Measurements from ENCODE around the gene HOXB13. TPM values are rescaled to one million over a fixed set of nuclear protein-coding genes. Genes with fewer than 3 reads are reported as not detected.

Gene HOXB13
- total RNA-seq: not detected
- long read RNA-seq: 0 reads

DNA sequence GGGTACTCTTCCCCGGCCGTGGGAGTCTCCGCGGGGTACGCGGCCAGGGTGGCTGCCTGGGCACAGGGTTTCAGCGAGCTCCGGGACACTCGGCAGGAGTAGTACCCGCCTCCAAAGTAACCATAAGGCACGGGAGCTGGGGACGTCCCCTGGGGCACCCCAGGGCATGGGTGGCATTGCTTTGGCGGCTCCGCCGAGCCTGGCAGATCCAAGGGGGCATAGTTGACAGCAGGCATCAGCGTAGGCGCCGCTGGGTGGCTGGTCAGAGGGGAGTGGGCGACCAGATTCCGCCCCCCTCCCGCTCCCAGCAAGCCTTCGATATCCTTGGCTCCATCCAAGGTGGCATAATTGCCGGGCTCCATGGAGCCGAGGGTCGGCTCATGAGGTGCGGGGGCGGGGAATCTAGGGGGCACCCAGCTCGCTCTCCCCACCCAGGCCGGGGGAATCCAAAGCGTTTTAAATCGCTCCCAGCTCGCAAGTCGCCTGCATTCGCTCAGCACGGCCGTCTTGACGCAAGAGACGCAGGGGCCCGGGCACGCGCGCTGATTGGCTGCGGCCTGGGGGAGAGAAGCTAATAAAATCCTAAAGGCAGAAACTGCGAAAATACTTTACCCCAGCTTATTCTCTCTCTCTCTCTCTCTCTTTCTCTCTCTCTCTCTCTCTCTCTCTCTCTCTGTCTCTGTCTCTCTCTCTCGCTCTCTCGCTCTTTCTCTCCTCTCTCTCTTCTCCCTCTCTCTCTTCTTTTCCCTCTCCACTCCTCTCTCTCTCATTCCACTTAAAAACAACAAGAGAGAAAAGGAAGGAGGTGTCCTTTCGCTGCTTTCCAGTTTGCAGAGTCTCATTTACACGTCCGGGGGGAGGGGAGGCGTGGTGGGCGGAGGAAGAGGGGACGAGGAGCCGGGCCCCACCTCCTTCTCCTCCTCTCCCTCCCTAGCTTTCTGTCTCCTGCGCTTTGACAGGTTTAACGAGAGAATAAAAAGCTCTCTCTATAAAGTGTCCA lies at the start of gene HOXB13:
Gene HOXB13, minus strand, starts transcription at position 519 of the 1,000 bp plus-strand sequence. Its CDS starts 157 bp downstream, at position 362.
- no peak for DNase-seq (ENCODE audit: low spot score)

DNA sequence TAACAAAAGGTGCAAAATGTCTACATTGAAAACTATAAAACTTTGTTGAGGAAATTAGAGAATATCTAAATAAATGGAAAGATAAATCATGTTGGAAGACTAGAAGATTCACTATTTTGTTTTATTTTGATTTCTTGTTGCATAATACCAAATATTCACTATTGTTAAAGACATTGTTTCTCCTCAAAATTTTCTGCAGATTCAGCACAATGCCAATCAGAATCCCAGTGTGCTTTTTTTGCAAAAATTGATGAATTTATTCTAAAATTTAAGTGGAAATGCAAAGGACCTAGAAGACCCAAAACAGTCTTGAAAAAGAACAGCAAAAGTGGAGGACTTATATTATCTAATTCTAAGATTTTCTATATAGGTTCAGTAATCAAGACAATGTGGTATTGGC lies 48.1 kb upstream of the HOXB13 start:
- DNase-seq (ENCODE audit: low spot score): no peak

DNA sequence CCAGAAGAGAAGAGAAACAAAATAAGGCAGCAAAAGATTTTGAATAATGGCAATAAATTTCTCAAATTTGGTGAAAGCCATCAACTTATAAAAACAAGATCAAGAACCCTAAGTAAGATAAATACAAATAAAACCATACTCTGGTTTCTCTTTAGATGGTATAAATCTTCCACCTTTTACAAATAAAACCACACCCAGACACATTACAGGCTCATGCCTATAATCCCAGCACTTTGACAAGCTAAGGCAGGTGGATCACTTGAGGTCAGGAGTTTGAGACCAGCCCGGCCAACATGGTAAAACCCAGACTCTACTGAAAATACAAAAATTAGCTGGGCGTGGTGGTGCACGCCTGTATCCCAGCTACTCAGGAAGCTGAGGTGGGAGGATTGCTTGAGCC lies 44.7 kb upstream of the HOXB13 start:
- no peak for DNase-seq (ENCODE audit: low spot score)

DNA sequence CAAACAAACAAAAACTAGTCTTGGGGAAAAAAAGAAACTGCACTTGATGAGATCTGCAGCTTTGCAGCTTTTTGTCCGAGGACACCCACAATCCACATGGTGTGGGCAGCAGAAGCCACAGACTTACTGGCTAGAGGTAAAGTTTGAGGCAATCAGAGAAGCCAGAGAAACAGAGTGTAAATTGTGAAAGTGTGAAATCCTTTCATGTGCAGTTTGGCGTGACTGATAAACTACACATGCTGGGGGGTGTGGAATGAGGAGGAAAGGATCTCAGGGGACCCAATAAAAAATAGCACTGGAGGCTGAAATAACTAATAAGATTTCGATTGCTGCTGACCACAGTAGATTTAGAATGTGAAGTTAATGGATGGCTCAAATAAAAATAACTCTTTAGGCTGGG lies 42.4 kb upstream of the HOXB13 start:
- DNase-seq (ENCODE audit: low spot score): no peak

- DNase-seq (ENCODE audit: low spot score): peak; percentile 18
Observed at GRCh38 chr17:48769009-48769675, 40.6 kb upstream of the HOXB13 start.

DNA sequence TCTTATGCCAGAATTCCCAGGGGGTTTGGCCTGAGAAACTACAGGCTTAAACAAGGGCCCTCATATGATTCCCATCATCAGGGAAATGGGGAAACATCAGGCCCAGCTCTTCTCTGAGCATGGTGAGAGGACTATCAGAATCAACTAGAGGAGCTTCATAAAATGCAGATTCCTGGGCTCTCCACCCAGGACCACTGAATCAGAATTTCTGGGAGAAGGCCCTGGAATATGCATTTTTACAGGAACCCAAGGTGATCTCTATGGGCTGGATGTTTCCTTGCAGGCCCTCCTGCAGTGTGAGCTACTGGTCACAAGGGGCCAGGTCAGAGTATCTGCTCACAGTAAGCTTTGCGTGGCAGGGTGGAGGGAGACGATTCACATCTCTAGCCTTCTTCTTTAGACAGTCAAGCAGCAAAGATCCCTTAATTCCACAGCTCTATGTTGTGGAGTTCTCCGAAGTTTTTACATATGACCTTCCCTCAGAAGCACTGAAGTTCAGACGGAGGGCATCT lies 38.8 kb upstream of the HOXB13 start:
- DNase-seq (ENCODE audit: low spot score): no peak

DNA sequence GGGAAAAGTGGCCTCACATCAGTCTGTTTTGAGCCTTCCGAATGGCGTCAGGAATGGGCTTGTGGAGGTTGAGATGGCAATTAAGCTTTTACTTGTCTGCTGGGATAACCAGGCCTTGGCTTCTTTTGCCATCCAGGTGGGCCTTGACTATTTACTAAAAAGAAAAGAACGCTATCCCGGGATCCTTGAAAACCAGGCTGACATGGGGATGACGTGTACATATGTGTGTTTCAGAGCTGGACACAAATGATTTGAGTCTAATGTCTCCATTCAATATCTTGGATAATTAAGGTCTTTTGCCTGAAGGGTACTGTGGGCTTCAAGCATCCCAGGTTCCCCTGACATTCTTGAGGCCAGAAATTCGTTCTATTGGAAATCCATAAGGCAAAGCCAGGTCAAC lies 32.6 kb upstream of the HOXB13 start:
- no peak for DNase-seq (ENCODE audit: low spot score)

DNA sequence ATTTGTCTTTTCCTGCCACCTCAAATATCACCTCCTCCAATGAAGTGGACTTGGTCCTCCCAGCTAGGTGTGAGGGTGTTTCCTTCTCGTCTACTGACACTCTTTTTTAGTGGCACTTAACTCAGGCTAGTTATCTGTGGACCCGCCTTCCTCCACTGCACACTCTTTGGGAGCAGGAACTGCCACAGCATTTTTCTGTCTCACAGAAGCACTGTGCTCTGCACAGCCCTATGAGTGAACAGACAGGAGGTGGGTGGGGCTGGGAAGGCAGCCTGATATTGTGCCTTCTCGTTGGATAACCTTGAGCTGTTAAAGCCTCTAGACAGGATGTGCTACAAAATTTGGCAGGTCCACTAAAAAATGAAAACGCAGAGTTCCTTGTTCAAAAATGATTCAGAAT lies 31.9 kb upstream of the HOXB13 start:
- DNase-seq (ENCODE audit: low spot score): no peak

DNA sequence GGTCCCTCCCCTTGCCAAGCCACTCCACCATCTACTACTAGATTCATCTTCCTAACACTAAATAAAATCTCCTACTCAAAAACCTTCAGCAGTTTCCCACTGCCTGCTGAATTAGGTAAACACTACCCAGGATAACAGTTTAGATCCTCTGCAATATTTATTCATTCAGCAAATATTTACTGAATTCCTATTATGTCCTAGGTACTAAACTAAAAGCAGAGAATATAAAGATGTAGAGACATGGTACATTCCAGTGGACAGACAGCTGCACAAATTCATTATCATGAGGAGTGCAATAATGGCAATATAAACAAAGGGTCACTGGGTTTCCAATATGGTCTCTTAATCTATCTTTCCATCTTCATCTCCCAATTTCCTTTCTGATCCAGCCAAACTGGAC lies 30.7 kb upstream of the HOXB13 start:
- no peak for DNase-seq (ENCODE audit: low spot score)

DNA sequence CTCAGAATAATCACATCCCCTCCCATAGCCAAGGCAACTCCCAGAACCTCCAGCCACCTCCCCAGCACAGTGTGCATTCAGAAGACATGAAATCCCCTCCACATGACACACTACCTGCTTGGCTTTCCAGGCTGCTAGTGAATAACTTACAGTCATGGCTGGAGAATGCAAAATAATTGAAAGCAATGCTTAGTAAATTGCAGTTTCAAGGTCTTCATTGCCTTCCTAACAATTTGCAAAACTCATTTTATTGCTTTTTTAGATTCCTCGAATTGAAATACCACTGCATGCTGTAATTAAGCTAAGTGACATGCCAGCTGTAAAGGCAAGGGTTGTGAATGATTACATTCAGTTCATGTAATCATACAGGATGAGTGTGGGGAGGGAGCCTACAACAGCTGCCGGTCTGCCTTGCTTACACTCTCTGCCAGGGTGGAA lies 29.0 kb upstream of the HOXB13 start:
- no peak for DNase-seq (ENCODE audit: low spot score)

DNA sequence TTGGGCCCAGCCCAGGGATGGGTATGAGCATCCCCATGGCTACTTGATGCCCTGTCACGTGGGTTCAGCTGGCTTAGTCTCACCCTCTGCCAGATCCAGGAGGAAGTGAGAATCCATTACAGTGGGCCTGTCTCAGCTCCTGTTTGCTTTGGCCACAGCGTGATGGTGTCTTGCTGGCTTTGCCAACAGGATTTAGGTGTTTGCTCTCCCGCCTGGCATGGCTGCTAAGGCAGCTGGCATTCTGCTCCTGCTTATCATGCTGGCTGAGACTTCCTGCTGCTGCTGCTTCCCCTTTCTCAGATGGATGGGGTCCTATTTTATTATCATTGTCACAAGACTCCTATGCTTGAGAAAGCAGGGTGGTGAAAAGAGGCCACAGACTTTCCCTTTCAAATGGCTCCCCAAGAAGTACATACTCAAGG lies 28.3 kb upstream of the HOXB13 start:
- no peak for DNase-seq (ENCODE audit: low spot score)

DNA sequence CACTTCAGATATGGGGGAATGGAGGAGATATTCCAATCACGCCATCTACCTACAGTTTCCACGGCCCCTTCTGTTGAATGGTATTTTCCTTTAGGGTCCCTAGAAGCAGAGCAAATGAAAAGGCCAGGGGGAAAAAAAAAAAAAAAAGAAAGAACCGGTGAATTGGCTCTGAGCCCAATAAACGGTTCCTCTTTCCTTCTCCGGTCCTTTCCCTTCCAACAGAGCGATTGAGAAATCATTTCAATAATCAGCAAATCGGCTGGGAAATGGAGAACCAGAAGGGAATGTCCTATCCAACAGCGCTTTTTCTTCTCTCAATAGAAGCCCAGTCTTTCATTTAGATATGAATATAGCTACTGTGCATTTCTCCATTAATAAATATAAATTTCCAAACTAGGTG lies 26.8 kb upstream of the HOXB13 start:
- DNase-seq (ENCODE audit: low spot score): no peak

- DNase-seq (ENCODE audit: low spot score): no peak
Observed at GRCh38 chr17:48754500-48755261, 26.1 kb upstream of the HOXB13 start.

DNA sequence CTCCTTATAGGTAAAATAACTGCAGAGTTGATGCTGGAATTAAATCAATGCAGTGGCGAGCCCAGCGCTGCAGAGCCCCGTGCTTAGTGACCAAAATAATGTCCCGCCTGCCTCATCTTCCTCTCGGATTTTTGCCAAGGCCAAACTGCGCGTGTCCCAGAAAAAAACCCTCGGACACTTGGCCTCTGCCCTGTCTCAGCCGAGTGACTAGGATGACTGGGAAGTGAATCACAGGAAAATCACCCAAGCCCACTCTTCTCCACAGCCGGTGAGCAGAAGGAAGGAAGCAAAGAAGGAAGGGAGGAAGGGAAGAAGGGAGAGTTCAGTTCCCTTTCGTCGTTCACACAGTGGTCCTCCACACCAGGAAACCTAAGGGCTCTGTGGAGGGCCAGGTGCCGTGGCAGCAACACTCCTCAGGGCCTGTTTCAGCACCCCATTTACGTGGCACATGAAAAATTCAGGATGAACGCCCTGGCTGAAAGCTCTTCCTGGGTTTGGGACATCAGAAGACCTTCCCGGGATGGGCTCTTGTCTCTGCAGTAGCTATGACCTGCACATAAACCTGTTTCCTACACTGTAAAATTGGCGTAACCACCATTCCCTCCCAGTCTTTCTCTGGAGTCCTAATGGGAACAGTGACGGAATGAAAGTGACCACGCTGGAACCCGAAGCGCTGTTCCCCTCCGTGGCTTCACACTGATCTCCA lies 25.4 kb upstream of the HOXB13 start:
- no peak for DNase-seq (ENCODE audit: low spot score)

DNA sequence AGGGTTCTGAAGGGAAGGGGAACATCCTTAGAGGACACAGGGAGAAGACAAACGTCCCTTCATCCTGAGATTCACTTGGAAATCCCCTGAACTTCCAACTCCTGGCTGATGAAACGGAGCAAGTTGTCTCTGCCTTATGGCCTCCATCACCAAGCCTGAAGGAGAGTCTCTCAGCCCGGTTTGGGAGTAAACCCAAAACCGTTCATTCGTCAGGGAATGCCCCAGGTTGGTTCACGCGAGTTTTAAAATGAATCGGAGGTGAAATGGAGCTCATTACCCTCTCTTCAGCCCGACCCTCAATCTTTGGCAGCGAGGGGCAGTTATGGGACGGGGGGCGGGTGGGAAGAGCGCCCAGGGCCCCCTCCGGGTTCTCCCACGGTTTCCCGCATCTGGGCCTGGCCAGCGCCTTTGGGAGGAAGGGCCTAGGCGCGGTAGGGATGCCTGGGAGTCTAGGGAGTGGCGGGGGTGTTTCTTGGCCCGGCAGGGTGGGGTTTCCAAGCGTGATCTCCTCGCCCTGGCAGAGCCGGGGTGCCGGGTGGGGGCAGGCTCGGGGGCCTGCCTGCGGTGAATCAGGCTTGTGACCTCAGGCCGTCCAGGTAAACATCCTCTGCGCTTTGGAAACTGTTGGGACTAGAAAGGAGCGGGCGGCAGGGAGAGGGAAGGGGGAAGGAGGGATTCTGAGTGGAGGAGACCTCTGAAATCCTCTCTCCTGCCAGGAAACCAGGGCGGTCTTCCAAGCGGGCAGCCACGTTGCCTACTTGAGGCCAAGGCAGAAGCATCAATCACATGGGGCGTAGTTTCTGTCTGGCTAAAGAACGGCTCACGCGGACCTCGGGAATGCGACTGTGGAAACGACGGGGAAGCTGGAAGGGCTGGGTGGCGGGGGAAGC lies 24.1 kb upstream of the HOXB13 start:
- DNase-seq (ENCODE audit: low spot score): no peak

DNA sequence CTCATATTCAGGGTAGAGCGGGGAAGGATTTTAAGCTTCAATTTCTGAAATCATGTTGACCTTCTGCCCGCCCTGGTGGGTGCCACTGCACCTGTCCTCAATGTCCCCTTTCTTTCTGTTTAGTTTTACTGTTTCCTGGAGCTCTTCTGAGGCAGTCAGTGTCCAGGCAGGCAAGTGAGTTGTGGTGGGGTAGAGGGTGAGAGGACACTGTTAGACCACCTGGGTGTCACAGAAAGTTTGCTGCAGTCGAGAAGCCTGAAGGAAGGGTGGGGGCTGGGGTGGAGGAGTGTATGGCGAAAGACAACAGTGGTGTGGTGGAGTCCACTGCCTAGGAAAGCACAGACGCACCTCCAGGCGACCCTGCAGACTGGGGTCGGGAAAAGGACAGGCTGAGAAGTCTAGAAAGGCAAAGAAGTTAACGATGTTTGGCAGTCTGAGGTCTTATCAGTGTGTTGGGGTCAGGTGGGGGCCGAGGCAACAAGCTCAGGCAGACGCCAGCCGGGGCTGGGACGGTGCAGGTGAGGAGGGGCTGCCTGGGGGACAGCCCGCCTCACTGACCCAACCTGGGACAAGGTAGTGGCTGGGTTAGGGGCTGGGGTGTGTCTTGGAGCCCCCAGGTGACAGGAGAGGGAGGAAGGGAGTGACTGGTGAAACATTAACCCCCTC lies 23.3 kb upstream of the HOXB13 start:
- DNase-seq (ENCODE audit: low spot score): no peak

DNA sequence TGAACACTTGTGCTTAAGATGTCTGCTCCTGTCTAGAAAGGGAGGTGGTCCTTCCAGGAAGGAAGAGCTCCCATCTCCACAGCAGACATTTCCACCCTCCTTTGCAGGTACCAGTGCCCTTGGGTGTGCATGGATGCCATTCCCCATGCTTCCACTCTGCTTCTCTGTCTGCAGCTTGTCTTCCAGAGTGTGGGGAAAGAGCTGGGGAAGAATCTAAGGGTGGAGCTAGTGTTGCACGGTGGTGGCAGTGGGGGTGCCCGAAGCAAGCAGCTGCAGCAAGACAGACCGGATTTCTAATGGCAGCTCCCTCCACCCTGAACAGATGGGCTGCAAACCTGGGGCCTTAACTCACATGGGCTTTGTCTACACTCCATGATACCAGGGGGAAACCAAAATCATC lies 22.6 kb upstream of the HOXB13 start:
- no peak for DNase-seq (ENCODE audit: low spot score)

DNA sequence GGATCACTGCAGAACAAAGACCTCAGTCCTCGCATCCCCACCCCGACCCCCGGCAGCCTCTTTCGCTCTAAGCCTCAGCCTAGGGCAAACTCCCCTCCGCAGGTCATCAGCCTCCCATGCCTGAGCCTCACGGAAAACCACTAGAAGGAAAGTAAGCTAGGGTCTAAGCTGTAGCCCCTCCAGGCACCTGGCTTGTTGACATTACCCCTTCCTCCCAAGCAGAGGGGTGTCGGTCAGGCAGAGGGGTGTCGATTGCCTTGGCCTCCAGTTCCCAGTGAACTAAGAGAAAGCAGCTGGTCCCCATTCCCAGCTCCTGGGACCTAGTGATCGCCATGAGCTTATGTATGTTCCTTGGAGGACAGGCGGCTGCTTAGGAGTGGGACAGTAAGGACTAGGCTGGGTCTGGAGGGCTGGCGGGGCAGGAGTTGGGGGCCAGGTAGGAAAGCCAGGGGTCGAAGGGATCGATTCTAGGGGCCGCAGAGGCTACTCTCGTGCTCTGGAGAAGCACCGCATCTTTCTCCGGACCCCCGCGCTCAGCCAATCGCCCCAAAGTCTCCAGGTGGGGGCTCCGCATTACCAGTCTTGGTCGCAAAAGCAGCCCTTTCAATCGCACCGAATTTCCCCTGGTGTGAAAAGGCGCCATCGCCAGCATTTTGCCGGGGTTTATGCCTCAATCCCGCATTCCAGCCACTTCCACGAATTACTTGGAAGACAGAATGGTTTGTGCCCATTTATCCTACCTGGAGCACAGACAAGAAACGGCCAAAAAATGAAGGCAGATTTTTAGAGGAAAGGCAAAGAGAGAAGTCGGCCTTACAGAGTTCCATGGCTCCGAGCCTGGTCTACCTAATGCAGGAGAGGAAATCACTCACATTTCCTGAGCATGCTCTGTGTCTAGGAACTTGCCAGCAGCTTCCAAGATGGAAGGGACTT lies 21.3 kb upstream of the HOXB13 start:
- no peak for DNase-seq (ENCODE audit: low spot score)

Measured in mesenteric fat pad (tissue), 1 donor.